CD4-positive, alpha-beta T cell (primary cell): Measurements from ENCODE around the gene HOGA1. TPM values are rescaled to one million over a fixed set of nuclear protein-coding genes. Genes with fewer than 3 reads are reported as not detected.

Experiments
- ATAC-seq: fragments of 200-7000 bp; cut with Tn5 transposase; one replicate; pipeline ENCODE4 v1.10.0; 2022; ENCODE audit warnings: mild to moderate bottlenecking; ENCODE audit not compliant: poor library complexity
- CTCF ChIA-PET: fragments of 350-600 bp; sonication (Branson Sonifier 250); formaldehyde crosslinking; loops from one replicate; lab custom pipeline; 2021; ENCODE audit warnings: antibody characterized with exemption, inconsistent platforms; lab: Charles Lee
- POLR2A ChIA-PET: fragments of 350-600 bp; sonication (Branson Sonifier 250); formaldehyde crosslinking; loops from one replicate; lab custom pipeline; 2021; ENCODE audit warnings: antibody characterized with exemption, inconsistent platforms; lab: Charles Lee
- DNase-seq, 14 experiments: peaks; one replicate each; pipeline ENCODE4 v3.0.0-alpha.2; 2013 to 2020; ENCODE audit warnings: mixed read lengths in 2 of 14
- H3K27ac ChIP-seq, 2 donors: one replicate each; pipeline versions ENCODE4 v1.5.1 to v1.7.0; 2013; ENCODE audit warnings: low read length in 2 of 2, low read depth in 1 of 2, mild to moderate bottlenecking in 1 of 2
- H3K27me3 ChIP-seq, 2 experiments: 1 replicate in 1 of 2; 2 replicates in 1 of 2; pipeline versions ENCODE4 v1.6.1 to v1.7.0; 2013; ENCODE audit warnings: low read length in 2 of 2, control low read depth in 1 of 2, mild to moderate bottlenecking in 1 of 2, moderate library complexity in 1 of 2; ENCODE audit not compliant: insufficient read depth in 2 of 2, control insufficient read depth in 1 of 2
- H3K36me3 ChIP-seq: one replicate; pipeline ENCODE4 v1.6.1; 2013; ENCODE audit warnings: low read length, control low read depth; ENCODE audit not compliant: insufficient read depth
- H3K4me1 ChIP-seq: one replicate; pipeline ENCODE4 v1.6.1; 2013; ENCODE audit warnings: low read length, control low read depth; ENCODE audit not compliant: insufficient read depth
- H3K4me3 ChIP-seq: one replicate; pipeline ENCODE4 v1.5.1; 2013; ENCODE audit warnings: mild to moderate bottlenecking, low read length, moderate library complexity
- H3K9me3 ChIP-seq, 2 experiments: 1 replicate in 1 of 2; 2 replicates in 1 of 2; pipeline versions ENCODE4 v1.6.1 to v1.7.0; 2013; ENCODE audit warnings: low read length in 2 of 2, mild to moderate bottlenecking in 2 of 2, control low read depth in 1 of 2, moderate library complexity in 1 of 2; ENCODE audit not compliant: control insufficient read depth in 1 of 2, insufficient read depth in 1 of 2
- H3K27ac Mint-ChIP-seq: one replicate; pipeline ENCODE4 v1.8.0; 2020; ENCODE audit warnings: mixed read lengths
- H3K27me3 Mint-ChIP-seq: one replicate; pipeline ENCODE4 v1.8.0; 2021; ENCODE audit warnings: mixed read lengths
- H3K36me3 Mint-ChIP-seq: one replicate; pipeline ENCODE4 v1.8.0; 2021; ENCODE audit warnings: low read depth, mixed read lengths
- H3K4me1 Mint-ChIP-seq: one replicate; pipeline ENCODE4 v1.8.0; 2021; ENCODE audit warnings: low read depth, mixed read lengths
- H3K4me3 Mint-ChIP-seq: one replicate; pipeline ENCODE4 v1.8.0; 2020; ENCODE audit warnings: mild to moderate bottlenecking, mixed read lengths
- H3K9me3 Mint-ChIP-seq: one replicate; pipeline ENCODE4 v1.8.0; 2020; ENCODE audit warnings: mixed read lengths
- CTCF ChIP-seq: fragments of 200-600 bp; IDR thresholded peaks from one replicate; pipeline ENCODE4 v1.8.0; 2022; ENCODE audit warnings: antibody characterized with exemption, mild to moderate bottlenecking
- intact Hi-C, 2 experiments: fragments of 100-400 bp; cut with DNase I in 1 of 2; cut with micrococcal nuclease in 1 of 2; formaldehyde crosslinking; loops; one replicate each; pipeline versions ENCODE4 v1.15.1 to v1.9.0; 2023 to 2025; cut with DNase I, micrococcal nuclease
- total RNA-seq, 174 experiments: library from RNA in 2 of 174; stranded (reverse) in 2 of 174; gene quantifications; one replicate each; pipeline ENCODE4 v1.2.3 and lab custom pipeline; 2021 to 2026

The HOGA1 gene
- total RNA-seq, 2 experiments from 2014 or later = not detected

DNA sequence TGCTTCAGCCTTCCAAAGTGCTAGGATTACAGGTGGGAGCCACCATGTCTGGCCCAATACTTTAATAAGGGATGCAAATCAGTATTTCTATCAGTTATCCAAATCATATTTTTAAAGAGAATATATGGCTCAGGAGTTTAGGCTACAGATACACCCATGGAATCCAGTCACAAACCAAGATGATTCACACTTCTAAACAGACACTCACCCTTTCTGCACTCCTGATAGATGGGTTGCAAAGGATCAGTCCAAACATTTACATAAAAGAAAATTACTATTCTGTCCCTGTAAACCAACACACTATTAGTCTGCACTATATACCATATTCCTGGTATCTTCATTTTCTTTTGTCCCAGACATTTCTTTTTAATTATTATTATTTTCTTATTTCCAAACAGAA lies 46.9 kb downstream of the HOGA1 start:
- intact Hi-C loops = loop anchor here in 1 of 2 experiments (5.0 to 10.0 kb wide), 2 partner anchors 184 to 1046 kb away; partner anchors contain the start of genes EXOSC1, TM9SF3 and ZDHHC16
- Mint-ChIP-seq H3K4me1 (peaks cover 16% of the 10 kb centered on the region), H3K27me3 (no peaks in the 10 kb centered on the region), H3K4me3 (no peak overlapping the region), H3K27ac (no peak overlapping the region), H3K36me3 (peaks cover 6% of the 10 kb centered on the region), H3K9me3 (no peaks in the 10 kb centered on the region)
- ATAC-seq (no peak), DNase-seq (no peak)
- ChIA-PET CTCF (no interaction called here), POLR2A (no interaction called here)
- H3K36me3 ChIP-seq = no peaks in the 10 kb centered on the region
- no peak overlapping the region for H3K27ac ChIP-seq
- TF ChIP-seq CTCF = no peak
- no peaks in the 10 kb centered on the region for H3K27me3 ChIP-seq
- H3K4me3 ChIP-seq = no peak overlapping the region
- peaks cover 0 to 3% of the 10 kb centered on the region in 2 experiments for H3K9me3 ChIP-seq
- H3K4me1 ChIP-seq = peaks cover 18% of the 10 kb centered on the region

- Mint-ChIP-seq H3K4me3 (peak within 1 kb of the TSS; percentile 94), H3K4me1 (peaks cover 16% of the 10 kb centered on the region), H3K27ac (peak within 1 kb of the TSS; percentile 71), H3K27me3 (no peaks in the 10 kb centered on the region), H3K36me3 (peaks cover 6% of the 10 kb centered on the region), H3K9me3 (no peaks in the 10 kb centered on the region)
- Histone ChIP-seq H3K27me3 (no peaks in the 10 kb centered on the region), H3K4me3 (peak within 1 kb of the TSS; percentile 98), H3K4me1 (peaks cover 18% of the 10 kb centered on the region), H3K27ac (no peak within 1 kb of the TSS), H3K36me3 (no peaks in the 10 kb centered on the region), H3K9me3 (peaks cover 0 to 3% of the 10 kb centered on the region in 2 experiments)
- intact Hi-C loops = loop anchor here (2.0 to 10.0 kb wide), 4 partner anchors 132 to 1048 kb away; partner anchors contain the start of genes EXOSC1 (in 1 of the 2), MMS19 (in 1 of the 2), TM9SF3 (in 1 of the 2) and UBTD1 (in 1 of the 2)
- POLR2A ChIA-PET = interaction anchor here (1.3 to 1.6 kb wide), 2 partner anchors 8 to 54 kb away, joined by 3 to 4 read pairs; partner anchors contain the start of gene AVPI1
- ATAC-seq = peak; percentile 99
- no peak for TF ChIP-seq CTCF
- CTCF ChIA-PET = interaction anchor here (1.3 kb wide), 1 partner anchor 68 kb away, joined by 3 read pairs; no protein-coding TSS in a partner anchor
- DNase-seq = peak; percentile 85 to 95 (median 89)
Measured at GRCh38 chr10:97632949-97633884, 49.0 kb downstream of the HOGA1 start, which contains the start of gene MORN4. TSS of gene MORN4 (minus strand) at chr10:97633500. CDS start at chr10:97619653, 13,847 bp downstream.

DNA sequence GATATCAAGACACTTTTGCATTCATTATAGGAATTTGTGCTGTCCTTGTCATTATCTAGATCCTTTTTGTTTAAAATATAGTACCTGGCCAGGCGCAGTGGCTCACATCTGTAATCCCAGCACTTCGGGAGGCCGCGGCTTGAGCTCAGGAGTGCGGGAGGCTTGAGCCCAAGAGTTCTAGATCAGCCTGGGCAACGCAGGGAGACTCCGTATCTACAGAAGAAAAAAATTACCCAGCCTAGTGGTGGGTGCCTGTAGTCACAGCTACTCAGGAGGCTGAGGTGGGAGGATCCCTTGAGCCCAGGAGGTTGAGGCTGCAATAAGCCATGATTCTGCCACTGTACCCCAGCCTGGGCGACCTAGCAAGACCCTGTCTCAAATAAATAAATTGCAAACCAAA lies 49.7 kb downstream of the HOGA1 start:
- Mint-ChIP-seq H3K27ac (peak overlapping the region; percentile 71), H3K4me3 (peak overlapping the region; percentile 94), H3K36me3 (peaks cover 6% of the 10 kb centered on the region), H3K9me3 (no peaks in the 10 kb centered on the region), H3K27me3 (no peaks in the 10 kb centered on the region), H3K4me1 (peaks cover 16% of the 10 kb centered on the region)
- no peaks in the 10 kb centered on the region for H3K27me3 ChIP-seq
- DNase-seq (peak in 3 of 14 experiments; percentile 9 to 36 (median 24)), ATAC-seq (no peak)
- H3K36me3 ChIP-seq = no peaks in the 10 kb centered on the region
- no peak for TF ChIP-seq CTCF
- peak overlapping the region; percentile 98 for H3K4me3 ChIP-seq
- H3K4me1 ChIP-seq = peaks cover 18% of the 10 kb centered on the region
- POLR2A ChIA-PET = interaction anchor here (1.3 kb wide), 1 partner anchor 53 kb away, joined by 4 read pairs; the partner anchor contains the start of gene AVPI1
- intact Hi-C loops = loop anchor here (2.0 to 10.0 kb wide), 4 partner anchors 133 to 1049 kb away; partner anchors contain the start of genes EXOSC1 (in 1 of the 2), MMS19 (in 1 of the 2), TM9SF3 (in 1 of the 2) and UBTD1 (in 1 of the 2)
- H3K9me3 ChIP-seq = peaks cover 0 to 3% of the 10 kb centered on the region in 2 experiments
- H3K27ac ChIP-seq = no peak overlapping the region
- CTCF ChIA-PET = interaction anchor here (1.3 kb wide), 1 partner anchor 67 kb away, joined by 3 read pairs; no protein-coding TSS in a partner anchor
